ENCODE results near the gene LRRC8B.

The LRRC8B gene

DNA sequence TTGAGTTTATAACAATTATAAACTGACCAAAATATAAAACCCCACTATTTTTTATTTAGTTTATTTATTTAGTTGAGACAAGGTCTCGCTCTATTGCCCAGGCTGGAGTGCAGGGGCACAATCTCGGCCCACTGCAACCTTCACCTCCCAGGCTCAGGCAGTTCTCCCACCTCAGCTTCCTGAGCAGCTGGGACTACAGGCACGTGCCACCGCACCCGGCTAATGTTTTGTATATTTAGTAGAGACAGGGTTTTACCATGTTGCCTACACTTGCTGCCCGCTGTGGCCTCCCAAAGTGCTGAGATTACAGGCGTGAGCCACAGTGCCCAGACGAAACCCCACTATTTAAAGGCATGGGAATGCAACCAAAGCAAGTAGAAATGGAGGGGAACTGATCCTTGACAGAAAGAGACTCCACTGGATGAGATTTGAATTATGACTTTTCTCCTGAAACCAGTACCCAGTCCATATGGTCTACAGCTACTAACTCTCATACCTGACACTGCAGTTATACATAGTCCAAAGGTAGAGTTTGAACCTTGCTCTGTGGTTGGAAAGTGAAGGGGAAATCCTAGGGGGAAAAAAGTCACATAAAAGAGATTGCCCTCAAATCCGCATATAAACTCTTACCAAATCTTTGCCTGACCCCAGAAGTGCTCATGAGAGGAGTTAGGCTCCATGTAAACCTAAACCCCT, 119.6 kb downstream of the LRRC8B start:
- no peak for TF ChIP-seq EZH2phosphoT487 (IDR thresholded peaks at IDR 0.05; ENCODE audit: borderline replicate concordance)
- TF ChIP-seq CTCF (conservative IDR thresholded peaks at IDR 0.05; ENCODE audit: low read length): no peak
- H3F3A ChIP-seq (ENCODE audit: low read depth): no peaks in the 10 kb centered on the region
- no peak overlapping the region for H3K4me3 ChIP-seq (ENCODE audit: low read length, poor library complexity, severe bottlenecking)

DNA sequence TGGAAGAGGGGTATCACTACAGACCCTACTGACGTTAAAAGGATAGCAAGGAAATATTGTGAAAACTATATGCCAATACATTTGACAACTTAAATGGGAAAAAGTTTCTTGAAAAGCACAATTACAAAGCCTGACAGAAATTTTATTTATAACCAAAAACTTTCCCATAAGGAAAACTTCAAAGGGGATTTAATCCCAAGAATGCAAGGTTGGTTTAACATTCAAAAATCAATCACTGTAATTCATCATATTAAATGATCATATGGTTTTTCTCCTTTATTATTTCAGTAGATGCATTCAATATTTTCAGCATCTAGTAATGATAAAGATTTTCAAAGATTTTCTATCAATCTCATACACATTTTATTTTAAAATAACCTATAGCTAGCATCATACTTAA, 121.6 kb downstream of the LRRC8B start:
- no peaks in the 10 kb centered on the region for H3K27me3 ChIP-seq (ENCODE audit: insufficient read depth, low read length, poor library complexity, severe bottlenecking)
- H3K4me1 ChIP-seq (ENCODE audit: insufficient read depth, low read length, poor library complexity, severe bottlenecking): peaks cover 18% of the 10 kb centered on the region

More for the DNA sequence above, 119.6 kb downstream of the LRRC8B start:
- Histone ChIP-seq H4K20me1 (ENCODE audit: insufficient read depth, low read length, poor library complexity, severe bottlenecking) (no peaks in the 10 kb centered on the region), H2AFZ (ENCODE audit: low read length) (no peak overlapping the region), H3K4me2 (ENCODE audit: low read depth, low read length, poor library complexity, severe bottlenecking) (no peak overlapping the region), H3K27me3 (ENCODE audit: insufficient read depth, low read length, poor library complexity, severe bottlenecking) (no peaks in the 10 kb centered on the region), H3K4me1 (ENCODE audit: insufficient read depth, low read length, poor library complexity, severe bottlenecking) (peaks cover 28% of the 10 kb centered on the region), H3K36me3 (ENCODE audit: insufficient read depth, low read length) (no peaks in the 10 kb centered on the region; the same call in 1 of the 2 replicates), H3K9ac (ENCODE audit: low read depth, low read length, poor library complexity, severe bottlenecking) (no peak overlapping the region), H3K9me2 (replicated peaks; ENCODE audit: low read depth, low read length) (no peaks in the 10 kb centered on the region), H3K9me3 (ENCODE audit: insufficient read depth, low read depth, low read length) (peaks cover 10% of the 10 kb centered on the region; the same call in 1 of the 2 replicates), H3K79me2 (ENCODE audit: insufficient read depth, low read length) (peaks cover 84% of the 10 kb centered on the region)

More for the DNA sequence above, 121.6 kb downstream of the LRRC8B start:
- H3K9me2 ChIP-seq (replicated peaks; ENCODE audit: low read depth, low read length): no peaks in the 10 kb centered on the region
- peaks cover 80% of the 10 kb centered on the region for H3K79me2 ChIP-seq (ENCODE audit: insufficient read depth, low read length)
- H3K4me2 ChIP-seq (ENCODE audit: low read depth, low read length, poor library complexity, severe bottlenecking): no peak overlapping the region
- no peak overlapping the region for H3K9ac ChIP-seq (ENCODE audit: low read depth, low read length, poor library complexity, severe bottlenecking)
- peaks cover 3% of the 10 kb centered on the region for H4K20me1 ChIP-seq (ENCODE audit: insufficient read depth, low read length, poor library complexity, severe bottlenecking)
- no peak overlapping the region for H3K4me3 ChIP-seq (ENCODE audit: low read length, poor library complexity, severe bottlenecking)
- H3F3A ChIP-seq (ENCODE audit: low read depth): no peaks in the 10 kb centered on the region
- H2AFZ ChIP-seq (ENCODE audit: low read length): no peak overlapping the region
- TF ChIP-seq EZH2phosphoT487 (IDR thresholded peaks at IDR 0.05; ENCODE audit: borderline replicate concordance) (no peak), CTCF (conservative IDR thresholded peaks at IDR 0.05; ENCODE audit: low read length) (no peak)
- no peaks in the 10 kb centered on the region; the same call in 1 of the 2 replicates for H3K36me3 ChIP-seq (ENCODE audit: insufficient read depth, low read length)
- peaks cover 10% of the 10 kb centered on the region; the same call in 1 of the 2 replicates for H3K9me3 ChIP-seq (ENCODE audit: insufficient read depth, low read depth, low read length)

Measured in Loucy (cell line).